ENCODE measurements around the gene YRDC. TPM values are rescaled to one million over a fixed set of nuclear protein-coding genes. Genes with fewer than 3 reads are reported as not detected.
A peak's percentile ranks its signal among the peaks of the same experiment; 100 is the strongest.
"Not testable (repeated sequence)": the region's sequence is repeated elsewhere in the genome, so short reads cannot be mapped to it uniquely, and the experiment has no call there.

YRDC gene
- total and polyA plus RNA-seq, 12 donors, result 5.4 to 31.1 (median 11.3) TPM

DNA sequence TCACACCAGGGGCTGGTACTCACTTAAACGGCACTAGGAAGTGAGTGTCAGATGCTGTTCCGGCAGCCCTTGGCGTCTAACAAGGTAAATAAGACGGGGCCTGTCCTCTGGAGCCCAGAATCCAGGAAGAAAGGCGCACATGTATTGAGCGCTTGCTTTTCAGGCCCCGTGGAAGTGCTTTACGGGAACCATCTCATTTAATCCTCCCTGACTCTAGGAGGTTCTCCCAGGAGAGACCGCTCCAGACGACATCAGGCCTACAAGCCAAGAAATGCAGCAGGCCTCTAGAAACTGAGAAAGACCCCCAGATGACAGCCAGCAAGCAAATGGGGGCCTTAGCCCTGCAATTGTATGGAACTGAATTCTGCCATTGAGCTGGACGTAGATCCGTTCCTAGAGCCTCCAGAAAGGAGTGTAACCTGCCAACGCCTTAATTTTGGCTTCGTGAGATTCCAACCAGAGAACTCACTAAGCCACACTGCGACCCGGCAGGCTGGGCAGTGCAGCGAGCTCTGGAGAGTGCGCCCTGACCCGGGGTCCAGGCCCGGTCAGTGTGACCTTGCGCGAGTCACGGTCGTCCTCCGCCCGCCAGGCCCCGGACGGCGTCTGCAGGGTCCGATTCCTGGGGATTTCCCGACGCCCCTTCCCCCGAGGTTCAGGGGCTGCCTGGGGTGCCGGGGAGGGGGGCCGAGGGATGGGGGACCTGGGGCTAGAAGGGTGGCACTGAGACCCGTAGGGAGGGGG, 14.9 kb downstream of the YRDC start:
- no peak for DNase-seq
- Histone ChIP-seq H3K4me3 (peak overlapping the region in 2 of 4 donors; percentile 0 to 79), H3K27me3 (no peaks in the 10 kb centered on the region), H3K4me1 (replicated peaks in 1 of 2) (peaks cover 6 to 11% of the 10 kb centered on the region in 2 donors), H3K36me3 (replicated peaks in 1 of 2) (no peaks in the 10 kb centered on the region), H3K9me3 (replicated peaks in 1 of 3) (no peaks in the 10 kb centered on the region), H3K27ac (no peak overlapping the region)
- 34 to 78% (median 47%) methylated on average over 12 to 36 of the region's 36 CpGs for WGBS, 4 donors
- TF ChIP-seq, protein P1, sequence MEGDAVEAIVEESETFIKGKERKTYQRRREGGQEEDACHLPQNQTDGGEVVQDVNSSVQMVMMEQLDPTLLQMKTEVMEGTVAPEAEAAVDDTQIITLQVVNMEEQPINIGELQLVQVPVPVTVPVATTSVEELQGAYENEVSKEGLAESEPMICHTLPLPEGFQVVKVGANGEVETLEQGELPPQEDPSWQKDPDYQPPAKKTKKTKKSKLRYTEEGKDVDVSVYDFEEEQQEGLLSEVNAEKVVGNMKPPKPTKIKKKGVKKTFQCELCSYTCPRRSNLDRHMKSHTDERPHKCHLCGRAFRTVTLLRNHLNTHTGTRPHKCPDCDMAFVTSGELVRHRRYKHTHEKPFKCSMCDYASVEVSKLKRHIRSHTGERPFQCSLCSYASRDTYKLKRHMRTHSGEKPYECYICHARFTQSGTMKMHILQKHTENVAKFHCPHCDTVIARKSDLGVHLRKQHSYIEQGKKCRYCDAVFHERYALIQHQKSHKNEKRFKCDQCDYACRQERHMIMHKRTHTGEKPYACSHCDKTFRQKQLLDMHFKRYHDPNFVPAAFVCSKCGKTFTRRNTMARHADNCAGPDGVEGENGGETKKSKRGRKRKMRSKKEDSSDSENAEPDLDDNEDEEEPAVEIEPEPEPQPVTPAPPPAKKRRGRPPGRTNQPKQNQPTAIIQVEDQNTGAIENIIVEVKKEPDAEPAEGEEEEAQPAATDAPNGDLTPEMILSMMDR (IDR thresholded peaks at IDR 0.05), result no peak
- TF ChIP-seq POLR2A (IDR thresholded peaks at IDR 0.05), result no peak
- intact Hi-C loops (cut with DNase I), result no loop called here

DNA sequence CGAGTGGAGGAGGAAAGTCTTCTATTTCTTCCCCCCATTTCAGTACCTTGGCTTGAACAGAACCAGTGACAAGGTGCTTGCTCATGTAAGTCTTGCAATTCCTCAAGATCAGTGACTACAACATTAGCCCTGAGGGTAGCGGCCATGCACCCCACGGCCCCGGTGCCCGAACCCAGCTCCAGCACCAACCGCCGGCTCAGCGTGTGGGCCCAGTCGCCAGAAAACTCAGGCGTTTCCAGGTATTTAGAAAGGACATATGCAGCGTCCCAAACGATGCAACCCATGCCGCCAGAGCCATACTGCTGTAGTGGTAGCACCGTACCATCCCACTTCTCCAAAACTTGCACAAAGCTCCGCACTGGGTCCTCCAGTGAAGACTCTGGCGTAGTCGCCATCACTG, 25.5 kb downstream of the YRDC start:
- Histone ChIP-seq H3K27me3 (peaks cover 3% of the 10 kb centered on the region), H3K36me3 (replicated peaks in 1 of 2) (no peaks in the 10 kb centered on the region), H3K27ac (no peak overlapping the region), H3K4me3 (no peak overlapping the region), H3K9me3 (replicated peaks in 1 of 3) (no peaks in the 10 kb centered on the region), H3K4me1 (replicated peaks in 1 of 2) (no peaks in the 10 kb centered on the region)
- no peak for DNase-seq
- no peak for TF ChIP-seq POLR2A (IDR thresholded peaks at IDR 0.05)
- TF ChIP-seq, protein P1 (IDR thresholded peaks at IDR 0.05), result no peak
- WGBS, 4 donors, result 71 to 82% (median 74%) methylated on average over 11 to 17 of the region's 17 CpGs
- intact Hi-C loops (cut with DNase I), result no loop called here

DNA sequence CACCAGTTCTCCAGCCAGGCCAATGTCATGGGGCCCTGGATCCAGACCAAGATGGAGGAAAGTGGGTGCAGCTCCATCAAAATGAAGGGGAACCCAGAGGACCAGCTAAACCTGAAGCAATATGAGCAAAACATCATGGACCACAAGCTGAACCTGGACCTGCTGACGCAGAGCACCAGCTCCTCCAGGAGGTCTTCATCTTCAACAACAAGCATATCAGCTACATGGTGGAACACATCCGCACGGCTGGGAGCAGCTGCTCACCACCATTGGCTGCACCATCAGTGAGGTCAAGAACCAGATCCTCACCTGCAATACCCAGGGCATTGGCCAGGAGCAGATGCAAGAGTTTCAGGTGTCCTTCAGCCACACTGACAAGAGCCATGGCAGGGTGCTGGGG, 29.4 kb downstream of the YRDC start:
- intact Hi-C loops (cut with DNase I), result no loop called here

DNA sequence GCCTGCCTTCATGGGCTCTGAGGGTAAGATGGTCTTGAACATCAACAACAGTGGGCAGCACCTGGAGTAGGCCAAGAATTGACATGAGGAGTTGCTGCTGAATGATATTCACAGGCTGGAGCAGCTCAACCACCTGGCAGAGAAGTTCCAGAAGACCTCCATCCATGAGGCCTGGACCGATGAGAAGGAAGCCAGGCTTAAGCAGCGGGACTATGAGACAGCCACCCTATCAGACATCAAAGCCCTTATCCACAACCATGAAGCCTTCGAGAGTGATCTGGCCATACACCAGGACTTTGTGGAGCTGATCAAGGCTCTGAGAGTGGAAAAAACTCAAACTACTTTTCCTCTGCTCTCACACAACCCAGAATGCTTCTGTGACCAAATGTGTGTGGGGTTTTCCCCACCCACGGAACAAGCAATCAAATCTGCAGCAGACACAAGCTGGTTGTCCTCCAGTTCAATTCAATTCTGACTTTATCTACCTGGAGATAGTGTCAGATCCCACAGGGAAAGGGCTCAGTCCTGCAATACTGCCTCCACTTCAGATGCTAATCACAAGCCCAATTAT, 31.0 kb downstream of the YRDC start:
- Histone ChIP-seq H3K9me3 (replicated peaks in 1 of 3) (no peaks in the 10 kb centered on the region), H3K27me3 (no peaks in the 10 kb centered on the region), H3K27ac (no peak overlapping the region), H3K4me1 (replicated peaks in 1 of 2) (no peaks in the 10 kb centered on the region), H3K36me3 (replicated peaks in 1 of 2) (no peaks in the 10 kb centered on the region), H3K4me3 (no peak overlapping the region)
- intact Hi-C loops (cut with DNase I), result no loop called here
- DNase-seq, result no peak
- WGBS, 4 donors, result 61 to 89% (median 71%) methylated on average over 3 to 4 of the region's 4 CpGs
- TF ChIP-seq, protein P1 (IDR thresholded peaks at IDR 0.05), result no peak
- no peak for TF ChIP-seq POLR2A (IDR thresholded peaks at IDR 0.05)

More for the DNA sequence above, 29.4 kb downstream of the YRDC start:
- no peaks in the 10 kb centered on the region for H3K9me3 ChIP-seq (replicated peaks in 1 of 3)
- no peak overlapping the region for H3K4me3 ChIP-seq
- TF ChIP-seq, protein P1 (IDR thresholded peaks at IDR 0.05), result no peak
- no peak for TF ChIP-seq POLR2A (IDR thresholded peaks at IDR 0.05)
- H3K27ac ChIP-seq, result no peak overlapping the region
- H3K4me1 ChIP-seq (replicated peaks in 1 of 2), result no peaks in the 10 kb centered on the region
- DNase-seq, result no peak
- H3K36me3 ChIP-seq (replicated peaks in 1 of 2), result no peaks in the 10 kb centered on the region
- 66 to 90% (median 84%) methylated on average over 3 of the region's 3 CpGs for WGBS, 4 donors
- no peaks in the 10 kb centered on the region for H3K27me3 ChIP-seq

DNA sequence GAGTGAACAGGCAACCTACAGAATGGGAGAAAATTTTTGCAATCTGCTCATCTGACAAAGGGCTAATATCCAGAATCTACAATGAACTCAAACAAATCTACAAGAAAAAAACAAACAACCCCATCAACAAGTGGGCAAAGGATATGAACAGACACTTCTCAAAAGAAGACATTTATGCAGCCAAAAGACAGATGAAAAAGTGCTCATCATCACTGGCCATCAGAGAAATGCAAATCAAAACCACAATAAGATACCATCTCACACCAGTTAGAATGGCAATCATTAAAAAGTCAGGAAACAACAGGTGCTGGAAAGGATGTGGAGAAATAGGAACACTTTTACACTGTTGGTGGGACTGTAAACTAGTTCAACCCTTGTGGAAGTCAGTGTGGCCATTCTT, 36.6 kb downstream of the YRDC start:
- DNase-seq; H3K27ac ChIP-seq; intact Hi-C loops (cut with DNase I); H3K36me3 ChIP-seq (replicated peaks in 1 of 2); H3K9me3 ChIP-seq (replicated peaks in 1 of 3); H3K4me1 ChIP-seq (replicated peaks in 1 of 2); H3K4me3 ChIP-seq; H3K27me3 ChIP-seq: not testable (repeated sequence)
